Renal cortical epithelial cell (primary cell): Measurements from ENCODE around the gene VPS41. TPM values are rescaled to one million over a fixed set of nuclear protein-coding genes. Genes with fewer than 3 reads are reported as not detected.
A peak's percentile ranks its signal among the peaks of the same experiment; 100 is the strongest.

Experiments used
- DNase-seq: peaks from one replicate; pipeline ENCODE4 v3.0.0-alpha.2; 2011; ENCODE audit warnings: low read depth
- total RNA-seq: library from RNA; depleted of rRNA; stranded (reverse); fragments of >200 nt; gene quantifications from 2 replicates; pipeline ENCODE4 v1.2.3, GENCODE V29; 2014

Gene VPS41
- total RNA-seq, 1 donor from 2014 or later, result 164 TPM

DNA sequence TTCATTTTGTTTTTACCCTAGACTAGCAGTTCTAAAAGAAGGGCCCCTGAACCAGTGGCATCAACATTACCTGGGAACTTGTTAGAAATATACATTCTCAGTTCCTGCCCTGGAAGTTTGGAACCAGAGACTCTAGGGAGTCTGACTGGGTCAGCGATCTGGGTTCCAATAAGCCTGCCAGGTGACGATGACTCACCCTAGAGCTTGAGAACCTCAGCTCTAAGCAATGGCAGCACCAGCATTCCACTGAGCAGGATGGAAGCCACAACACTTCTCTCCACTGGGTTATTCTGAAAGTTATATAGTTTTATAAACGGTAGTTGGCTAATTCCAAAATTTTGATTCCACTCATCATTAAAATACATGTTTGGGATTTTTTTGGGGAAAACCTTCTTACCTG is 180.8 kb downstream of the VPS41 start:
- DNase-seq, result peak; percentile 57

DNA sequence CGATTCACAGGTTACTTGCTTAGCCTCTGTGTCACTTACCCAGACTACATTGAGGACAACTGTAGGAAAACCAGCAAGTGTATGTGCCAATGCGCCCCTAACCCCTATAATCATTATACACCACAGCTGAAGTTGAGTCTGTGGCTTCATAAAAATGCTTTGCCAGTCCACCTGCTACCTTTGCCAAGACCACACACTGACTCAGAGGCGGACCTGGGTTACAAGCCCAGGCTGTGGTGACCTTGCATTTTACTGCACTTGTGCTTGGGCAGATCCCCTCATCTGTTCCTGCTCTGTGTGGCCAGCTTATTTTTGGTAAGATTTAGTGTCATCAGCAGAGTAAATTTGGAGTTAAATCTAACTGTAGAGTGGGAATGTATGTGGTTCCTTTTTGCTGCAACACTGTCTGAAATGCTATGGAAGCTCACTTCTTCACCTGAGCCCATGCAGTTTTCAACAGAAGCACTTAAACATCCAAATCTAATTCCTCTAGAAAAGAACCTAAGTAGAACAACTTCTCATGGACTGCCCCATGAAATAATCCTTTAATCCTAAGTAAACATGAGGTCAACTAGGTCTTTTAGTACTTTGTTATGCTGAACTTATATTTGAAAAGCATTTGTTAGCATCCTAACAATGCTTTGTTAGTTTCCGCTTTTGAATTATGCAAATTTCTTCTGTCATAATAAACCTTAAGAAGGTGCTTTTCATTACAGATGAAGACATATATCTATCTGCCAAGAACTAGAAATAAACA is 181.6 kb downstream of the VPS41 start:
- DNase-seq, result no peak

- no peak for DNase-seq
Observed at GRCh38 chr7:38723327-38723726, 185.7 kb downstream of the VPS41 start.

- DNase-seq, result no peak
Observed at GRCh38 chr7:38716397-38716796, 192.6 kb downstream of the VPS41 start.

DNA sequence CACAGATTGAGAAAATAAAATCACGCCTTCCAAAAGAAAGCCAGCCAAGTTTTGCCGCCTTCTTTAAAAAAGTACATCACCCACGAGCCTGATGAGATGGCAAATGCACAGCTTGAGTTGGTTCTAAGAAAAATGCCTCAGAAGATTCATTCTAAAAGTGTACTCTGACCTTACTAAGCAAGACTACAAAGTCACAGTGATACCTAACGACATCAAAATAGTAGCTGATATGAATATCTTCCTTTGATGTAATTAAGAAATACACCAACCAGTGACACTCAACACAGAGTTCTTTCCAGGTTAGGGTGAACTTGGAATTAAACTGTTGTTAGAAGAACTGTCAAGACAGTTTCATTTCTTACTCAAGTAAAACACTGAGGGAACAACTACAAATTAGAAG is 199.9 kb downstream of the VPS41 start:
- no peak for DNase-seq

DNA sequence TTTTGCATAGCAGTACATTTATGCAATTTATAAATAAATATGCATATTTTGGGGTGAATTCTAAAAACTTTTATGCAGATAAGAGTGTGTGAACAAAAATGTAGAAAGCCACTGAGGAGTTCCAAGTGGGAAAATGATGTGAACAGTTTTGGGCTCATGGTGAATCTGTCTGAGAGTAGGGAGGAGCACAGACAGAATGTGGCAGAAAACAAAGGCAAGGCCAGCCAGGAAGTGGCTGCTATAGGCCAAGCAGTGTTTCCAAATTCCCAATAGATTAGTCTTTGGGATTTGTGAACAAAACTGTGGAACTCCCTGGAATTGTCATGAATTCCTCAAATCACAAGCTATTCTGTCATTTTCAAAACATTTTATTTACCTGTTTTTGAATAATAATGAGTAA is 204.2 kb downstream of the VPS41 start:
- DNase-seq, result no peak

- no peak for DNase-seq
Observed at GRCh38 chr7:38704041-38704547, 204.9 kb downstream of the VPS41 start.

DNA sequence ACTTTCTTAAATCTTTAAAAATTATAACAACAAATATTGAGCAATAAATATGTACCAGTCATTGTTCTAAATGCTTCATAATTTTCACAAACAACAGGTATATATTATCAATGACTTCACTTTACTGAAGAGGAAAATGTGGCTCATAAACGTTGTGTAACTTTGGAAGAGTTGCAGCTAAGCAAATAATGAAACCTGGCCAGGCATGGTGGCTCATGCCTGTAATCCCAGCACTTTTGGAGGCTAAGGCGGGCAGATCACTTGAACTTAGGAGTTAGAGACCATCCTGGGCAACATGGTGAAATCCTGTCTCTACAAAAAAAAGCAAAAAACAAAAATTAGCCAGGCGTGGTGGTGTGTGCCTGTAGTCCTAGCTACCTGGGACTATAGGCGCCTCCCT is 205.9 kb downstream of the VPS41 start:
- no peak for DNase-seq

- no peak for DNase-seq
Observed at GRCh38 chr7:38702002-38702535, 206.9 kb downstream of the VPS41 start.

GRCh38 chr7:38700116-38700515 is 208.9 kb downstream of the VPS41 start:
- DNase-seq, result no peak

GRCh38 chr7:38699471-38699870 is 209.5 kb downstream of the VPS41 start:
- DNase-seq, result peak; percentile 22

- DNase-seq, result no peak
Observed at GRCh38 chr7:38694326-38694725, 214.7 kb downstream of the VPS41 start.

GRCh38 chr7:38686888-38687287 is 222.1 kb downstream of the VPS41 start:
- no peak for DNase-seq

- no peak for DNase-seq
Observed at GRCh38 chr7:38685851-38686250, 223.1 kb downstream of the VPS41 start.

GRCh38 chr7:38682606-38683005 is 226.4 kb downstream of the VPS41 start:
- DNase-seq, result no peak

DNA sequence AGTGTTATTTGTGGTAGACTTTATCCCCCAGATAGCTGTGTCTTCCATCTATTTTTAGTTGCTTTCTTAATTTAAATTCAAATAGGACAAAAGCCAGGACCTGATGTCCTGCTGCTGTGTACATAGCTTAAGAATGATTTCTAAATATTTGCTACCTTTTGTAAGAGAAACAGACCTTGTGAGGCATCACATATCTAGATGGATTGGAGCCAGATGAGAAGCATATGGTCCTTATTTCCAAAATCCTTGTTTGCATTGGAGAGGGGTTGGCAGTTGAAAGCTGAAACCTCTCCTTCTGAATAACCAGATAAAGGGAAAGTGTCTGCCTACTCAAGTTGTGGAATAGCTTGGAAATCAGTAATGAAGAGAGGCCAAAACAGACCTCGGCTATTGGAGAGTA is 227.1 kb downstream of the VPS41 start:
- DNase-seq, result no peak

DNA sequence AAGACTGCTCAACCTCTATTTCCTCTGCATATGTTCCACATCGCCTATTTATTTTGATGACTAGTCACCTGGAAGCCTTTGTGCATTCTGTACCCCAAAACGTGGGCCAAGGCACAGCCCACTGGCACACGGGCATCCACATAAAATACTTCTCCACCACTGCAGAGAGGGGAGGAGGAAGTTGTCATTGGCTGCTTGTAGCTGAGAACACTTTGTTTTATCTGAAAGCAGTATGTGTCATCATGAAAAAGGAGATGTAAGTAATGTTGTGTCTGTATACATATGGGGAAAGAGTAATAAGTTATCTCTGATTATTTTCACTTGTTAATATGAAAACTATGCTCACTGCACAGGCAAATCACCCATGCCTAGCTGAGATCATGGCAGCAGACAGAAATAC is 229.6 kb downstream of the VPS41 start:
- DNase-seq, result no peak

GRCh38 chr7:38678698-38679054 is 230.3 kb downstream of the VPS41 start:
- DNase-seq, result no peak

GRCh38 chr7:38677981-38678697 is 230.9 kb downstream of the VPS41 start:
- no peak for DNase-seq

DNA sequence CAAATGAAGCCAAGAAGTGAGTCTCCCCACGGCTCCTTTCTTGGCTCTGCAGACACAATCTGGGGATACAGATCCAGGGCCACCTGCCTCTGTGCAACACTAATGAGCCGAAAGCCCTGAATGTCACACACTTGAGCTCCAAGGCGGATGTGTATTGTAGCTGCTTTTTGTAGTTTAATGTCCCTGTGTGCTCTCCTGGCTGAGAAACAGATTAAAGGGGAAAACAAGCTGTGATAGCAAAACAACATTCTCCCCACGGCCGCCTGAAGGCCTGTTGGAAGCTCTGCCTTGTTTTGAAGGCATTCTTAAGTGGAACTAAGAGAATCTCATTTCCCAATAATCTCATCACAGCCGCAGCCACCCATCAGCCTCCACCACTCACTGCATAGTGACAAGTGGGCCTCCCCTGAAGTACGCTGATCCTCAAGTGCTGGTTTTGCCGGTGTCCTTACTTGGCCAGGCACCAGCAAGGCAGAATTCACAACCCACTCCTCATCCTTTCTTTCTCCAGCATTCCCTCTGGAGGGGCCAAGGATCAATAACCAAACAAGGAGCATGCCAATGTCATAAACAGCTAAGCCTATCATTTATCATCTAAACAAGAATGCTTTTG is 233.4 kb downstream of the VPS41 start:
- DNase-seq, result no peak

DNA sequence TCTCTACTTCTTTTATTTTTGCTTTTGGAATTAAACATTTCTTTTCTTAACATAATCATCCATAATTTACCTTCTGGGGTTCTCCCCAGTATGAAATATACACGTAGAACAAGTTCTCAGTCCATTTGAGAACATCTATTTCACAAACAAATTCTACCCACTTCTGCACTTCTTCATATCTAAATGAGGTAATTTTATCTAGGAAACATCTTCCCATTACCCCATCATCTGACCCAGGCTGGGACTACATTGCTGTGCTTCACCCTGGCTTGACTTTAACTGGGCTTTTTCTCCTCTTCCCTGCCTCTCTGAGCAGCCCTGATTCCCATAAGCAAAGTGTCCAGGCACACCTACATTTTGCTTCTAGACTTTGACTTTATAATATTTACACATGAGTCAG is 234.5 kb downstream of the VPS41 start:
- no peak for DNase-seq

DNA sequence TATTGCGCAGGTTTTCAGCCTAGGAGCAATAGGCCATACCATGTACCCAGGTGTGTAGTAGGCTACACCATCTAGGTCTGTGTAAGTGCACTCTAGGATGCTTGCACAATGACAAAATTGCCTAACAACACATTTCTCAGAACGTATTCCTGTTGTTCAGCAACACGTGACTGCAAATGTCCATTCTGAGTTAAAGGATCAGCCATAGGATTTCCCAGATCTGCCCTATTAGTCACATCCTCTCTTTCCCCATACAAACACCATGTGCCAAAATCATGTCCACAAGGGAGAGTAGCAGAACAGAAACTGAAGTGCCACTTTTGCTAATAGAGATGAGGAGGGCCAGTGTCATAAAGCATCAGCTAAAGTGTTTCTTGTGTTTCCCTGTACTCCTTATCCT is 235.2 kb downstream of the VPS41 start:
- no peak for DNase-seq
